NCI-H510A treated with DMSO at 0.1 percent for 48 hours (cell line): ENCODE measurements around the gene ATP8B1.
"Not testable (repeated sequence)": the region's sequence is repeated elsewhere in the genome, so short reads cannot be mapped to it uniquely, and the experiment has no call there.

Experiments
- DNase-seq: peaks from one replicate; lab custom pipeline; 2025; lab: John Stamatoyannopoulos, UW

The ATP8B1 gene

GRCh38 chr18:57803103-57803969 is at the start of gene ATP8B1:
Gene ATP8B1 (minus strand): TSS chr18:57803315. CDS start chr18:57731807, 71,508 bp downstream.
- peak; percentile 94 for DNase-seq

- no peak for DNase-seq
Measured at GRCh38 chr18:57850063-57850462, 46.9 kb upstream of the ATP8B1 start.

GRCh38 chr18:57848374-57848773 is 45.3 kb upstream of the ATP8B1 start:
- not testable (repeated sequence) for DNase-seq

- not testable (repeated sequence) for DNase-seq
Measured at GRCh38 chr18:57847431-57847830, 44.3 kb upstream of the ATP8B1 start.

- DNase-seq, result no peak
Measured at GRCh38 chr18:57846258-57846657, 43.1 kb upstream of the ATP8B1 start.

GRCh38 chr18:57845605-57846074 is 42.5 kb upstream of the ATP8B1 start:
- DNase-seq, result no peak

- DNase-seq, result no peak
Measured at GRCh38 chr18:57844319-57844718, 41.2 kb upstream of the ATP8B1 start.

GRCh38 chr18:57843386-57843785 is 40.3 kb upstream of the ATP8B1 start:
- DNase-seq, result no peak

GRCh38 chr18:57841568-57841967 is 38.5 kb upstream of the ATP8B1 start:
- DNase-seq, result no peak

GRCh38 chr18:57839942-57840381 is 36.8 kb upstream of the ATP8B1 start:
- DNase-seq, result no peak

GRCh38 chr18:57837917-57838548 is 34.9 kb upstream of the ATP8B1 start:
- DNase-seq, result no peak

- DNase-seq, result no peak
Measured at GRCh38 chr18:57836557-57836956, 33.4 kb upstream of the ATP8B1 start.

GRCh38 chr18:57835904-57836303 is 32.8 kb upstream of the ATP8B1 start:
- no peak for DNase-seq

- no peak for DNase-seq
Measured at GRCh38 chr18:57834616-57835015, 31.5 kb upstream of the ATP8B1 start.

GRCh38 chr18:57833441-57834101 is 30.5 kb upstream of the ATP8B1 start:
- no peak for DNase-seq

GRCh38 chr18:57832730-57833129 is 29.6 kb upstream of the ATP8B1 start:
- no peak for DNase-seq

GRCh38 chr18:57831597-57832377 is 28.7 kb upstream of the ATP8B1 start:
- DNase-seq, result no peak

GRCh38 chr18:57827646-57828045 is 24.5 kb upstream of the ATP8B1 start:
- no peak for DNase-seq

- DNase-seq, result no peak
Measured at GRCh38 chr18:57826252-57826651, 23.1 kb upstream of the ATP8B1 start.

GRCh38 chr18:57820583-57820982 is 17.5 kb upstream of the ATP8B1 start:
- not testable (repeated sequence) for DNase-seq

GRCh38 chr18:57819671-57820460 is 16.8 kb upstream of the ATP8B1 start:
- peak; percentile 97 for DNase-seq
